Hepatocyte (in vitro differentiated cells): ENCODE results near the gene ASB8.

Source experiments
- CTCF ChIP-seq: fragments of 200-600 bp; sonication (generic); IDR thresholded peaks from 2 replicates; pipeline ENCODE4 v1.5.1; 2016; ENCODE audit warnings: antibody characterized with exemption, mild to moderate bottlenecking; ENCODE audit not compliant: poor library complexity
- EZH2 ChIP-seq: fragments of 200-600 bp; sonication (generic); IDR thresholded peaks from 2 replicates; pipeline ENCODE4 v1.6.1; 2016; ENCODE audit warnings: antibody characterized with exemption, mild to moderate bottlenecking, borderline replicate concordance
- EZH2phosphoT487 ChIP-seq: fragments of 200-600 bp; sonication (generic); IDR thresholded peaks from one replicate; pipeline ENCODE4 v1.6.1; 2018; ENCODE audit warnings: antibody characterized with exemption, mild to moderate bottlenecking, low read depth, moderate library complexity; ENCODE audit not compliant: unreplicated experiment, severe bottlenecking

DNA sequence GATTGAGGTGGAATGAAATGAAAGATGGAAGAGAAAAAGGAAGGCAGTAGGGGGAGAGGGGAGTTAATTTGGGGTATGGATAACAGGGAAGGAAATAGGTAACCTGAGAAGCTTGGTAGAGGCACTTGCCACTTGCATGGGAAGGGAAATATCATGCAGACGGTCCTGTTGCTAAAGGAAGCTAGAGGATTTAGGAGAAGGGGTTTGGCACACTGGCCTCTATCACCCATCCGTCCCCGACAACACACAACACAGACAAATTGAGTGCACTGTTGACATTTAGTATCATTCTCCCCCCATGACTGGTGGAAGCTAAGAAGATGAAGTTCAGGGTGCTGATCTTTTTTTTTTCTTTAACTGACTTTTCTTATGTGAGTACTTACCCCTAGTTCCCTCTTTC is 43.8 kb upstream of the ASB8 start:
- TF ChIP-seq CTCF (no peak), EZH2phosphoT487 (no peak), EZH2 (no peak)
